GM10266 (cell line): ENCODE data around the gene BICC1.

Source experiments
- DNase-seq: peaks from one replicate; pipeline ENCODE4 v3.0.0; 2012; ENCODE audit errors: extremely low spot score
- TF ChIP-seq, protein P1 (sequence below): IDR thresholded peaks from 2 replicates; pipeline ENCODE4 v1.5.1; 2012; ENCODE audit warnings: mild to moderate bottlenecking, low read depth; ENCODE audit not compliant: control insufficient read depth, insufficient read depth; ENCODE audit errors: missing control alignments

The BICC1 gene

DNA sequence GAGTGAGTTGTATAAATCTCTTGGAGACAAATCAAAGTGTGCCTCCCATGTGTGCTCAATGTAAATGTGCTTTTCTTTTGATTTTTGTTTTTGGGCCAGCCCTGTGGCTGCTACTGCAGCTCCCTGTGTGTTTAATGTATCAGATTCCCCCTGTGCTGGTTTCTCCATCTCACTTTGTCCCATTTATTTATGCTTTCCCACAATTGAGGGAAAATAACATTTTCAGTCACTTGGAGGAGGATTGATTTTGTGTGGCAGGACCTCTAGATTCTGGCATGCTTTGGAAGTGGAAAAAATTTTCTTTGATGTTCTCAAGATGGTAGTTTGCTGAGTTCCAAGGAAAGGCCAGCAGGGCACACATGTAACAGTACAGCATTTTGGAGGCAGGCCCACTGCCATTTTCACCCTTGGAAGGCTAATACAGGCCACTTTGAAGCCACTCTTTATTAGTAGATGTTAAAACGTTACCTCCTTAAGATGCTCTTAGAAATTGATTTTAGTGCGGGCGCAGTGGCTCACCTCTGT lies 323.6 kb downstream of the BICC1 start:
- DNase-seq, result no peak
- TF ChIP-seq, protein P1, sequence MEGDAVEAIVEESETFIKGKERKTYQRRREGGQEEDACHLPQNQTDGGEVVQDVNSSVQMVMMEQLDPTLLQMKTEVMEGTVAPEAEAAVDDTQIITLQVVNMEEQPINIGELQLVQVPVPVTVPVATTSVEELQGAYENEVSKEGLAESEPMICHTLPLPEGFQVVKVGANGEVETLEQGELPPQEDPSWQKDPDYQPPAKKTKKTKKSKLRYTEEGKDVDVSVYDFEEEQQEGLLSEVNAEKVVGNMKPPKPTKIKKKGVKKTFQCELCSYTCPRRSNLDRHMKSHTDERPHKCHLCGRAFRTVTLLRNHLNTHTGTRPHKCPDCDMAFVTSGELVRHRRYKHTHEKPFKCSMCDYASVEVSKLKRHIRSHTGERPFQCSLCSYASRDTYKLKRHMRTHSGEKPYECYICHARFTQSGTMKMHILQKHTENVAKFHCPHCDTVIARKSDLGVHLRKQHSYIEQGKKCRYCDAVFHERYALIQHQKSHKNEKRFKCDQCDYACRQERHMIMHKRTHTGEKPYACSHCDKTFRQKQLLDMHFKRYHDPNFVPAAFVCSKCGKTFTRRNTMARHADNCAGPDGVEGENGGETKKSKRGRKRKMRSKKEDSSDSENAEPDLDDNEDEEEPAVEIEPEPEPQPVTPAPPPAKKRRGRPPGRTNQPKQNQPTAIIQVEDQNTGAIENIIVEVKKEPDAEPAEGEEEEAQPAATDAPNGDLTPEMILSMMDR, result no peak

DNA sequence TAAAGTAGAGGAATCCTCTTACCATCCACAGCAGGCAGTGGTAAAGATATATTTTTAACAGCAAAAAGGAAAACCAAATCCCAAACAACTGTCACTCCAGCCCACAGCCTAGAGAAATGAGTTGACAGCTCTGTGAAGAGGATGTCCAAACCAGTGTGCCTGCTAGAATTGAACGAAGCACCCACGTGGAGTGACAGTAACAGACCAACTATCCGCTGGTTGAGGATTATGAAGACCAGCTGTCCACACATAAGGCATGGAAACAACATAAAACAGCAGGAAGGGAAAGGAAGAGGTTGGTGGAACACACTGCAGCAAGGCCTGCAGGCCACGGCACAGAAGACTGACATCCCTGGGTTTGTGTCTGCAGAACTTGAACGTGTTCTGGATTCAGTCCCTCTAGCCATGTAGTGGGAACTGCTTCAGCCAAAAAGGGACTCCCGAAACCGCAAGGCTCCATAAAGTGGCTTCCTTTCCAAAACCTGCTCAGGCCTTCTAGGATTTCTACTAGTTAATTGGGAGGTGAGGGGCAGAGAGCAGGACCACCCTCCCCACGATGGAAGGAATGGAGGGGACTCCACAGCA lies 324.4 kb downstream of the BICC1 start:
- TF ChIP-seq, protein P1, result no peak
- DNase-seq, result no peak

DNA sequence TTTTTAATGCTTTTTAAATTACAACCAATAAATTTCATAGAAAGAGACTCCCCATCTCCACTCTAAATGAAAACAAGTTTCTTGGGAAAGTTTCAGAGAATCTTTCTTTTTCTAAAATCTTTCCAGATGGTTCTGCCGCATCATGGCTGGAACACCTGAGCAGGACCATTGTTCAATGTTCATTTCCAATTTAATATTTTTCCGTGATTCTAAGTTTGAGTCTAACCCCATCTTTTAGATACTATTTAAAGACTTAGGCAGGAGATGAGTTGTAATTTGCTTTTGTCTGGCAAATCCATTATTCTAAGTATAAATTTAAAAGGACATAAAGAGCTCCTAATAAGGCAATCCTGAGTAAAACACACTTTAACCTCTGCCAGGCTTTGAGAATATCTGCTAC lies 325.2 kb downstream of the BICC1 start:
- no peak for DNase-seq
- TF ChIP-seq, protein P1, result no peak

- DNase-seq, result no peak
- TF ChIP-seq, protein P1, result no peak
Measured at GRCh38 chr10:58838561-58839208, 326.0 kb downstream of the BICC1 start.

DNA sequence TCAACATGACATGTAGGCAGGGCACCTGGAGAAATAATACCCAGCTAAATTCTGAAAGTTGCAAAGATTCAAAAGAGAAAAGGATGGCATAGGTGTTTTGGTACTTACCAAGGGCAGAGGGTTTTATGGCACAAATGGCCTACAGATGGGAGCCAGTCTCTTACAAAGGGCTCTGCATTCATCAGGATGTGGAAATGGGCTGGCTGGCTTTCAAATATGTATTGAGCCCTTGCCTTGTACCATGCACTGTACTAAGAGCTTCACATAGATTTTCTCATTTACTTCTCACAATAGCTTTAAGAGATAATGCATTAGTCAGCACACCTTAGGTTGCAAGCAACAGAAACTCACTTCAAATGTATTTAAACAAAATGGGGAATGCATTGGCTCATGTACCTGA lies 327.1 kb downstream of the BICC1 start:
- DNase-seq, result no peak

DNA sequence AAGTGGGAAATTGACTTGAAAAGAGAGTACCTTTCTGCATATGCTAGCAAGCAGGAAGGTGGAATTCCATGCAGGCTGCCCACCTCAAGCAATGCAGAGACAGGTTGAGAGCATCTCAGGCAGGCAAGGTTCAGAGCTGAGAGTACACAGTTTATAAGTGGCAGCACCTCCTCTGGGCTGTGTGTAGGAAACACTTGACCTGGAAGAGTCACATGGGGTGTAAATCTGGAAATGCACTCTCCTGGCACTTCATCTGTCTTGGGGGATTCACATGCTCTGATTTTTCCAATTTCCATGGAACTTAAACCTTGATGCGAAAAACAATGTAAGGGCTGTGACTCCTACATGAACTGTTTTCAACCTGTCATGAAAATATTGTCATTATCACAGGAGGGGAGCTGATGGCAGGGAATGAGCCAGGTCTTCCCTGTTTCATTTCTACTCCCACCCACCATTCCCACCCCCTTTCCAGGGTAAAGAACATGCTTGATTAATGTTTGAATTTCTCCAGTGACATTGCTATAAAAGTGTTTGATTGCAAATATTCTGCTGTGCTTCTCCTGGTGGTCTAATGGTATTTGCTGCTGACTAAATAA lies 328.3 kb downstream of the BICC1 start:
- TF ChIP-seq, protein P1, result no peak

More for the DNA sequence above, 327.1 kb downstream of the BICC1 start:
- TF ChIP-seq, protein P1, result no peak

More for the DNA sequence above, 328.3 kb downstream of the BICC1 start:
- no peak for DNase-seq
